HG02970 (cell line): Measurements from ENCODE around the gene PROX2.

Experiments used
- ATAC-seq: cut with Tn5 transposase; IDR thresholded peaks from one replicate; pipeline ENCODE4 v1.9.1; 2021; ENCODE audit warnings: mild to moderate bottlenecking, moderate library complexity, moderate number of reproducible peaks; ENCODE audit not compliant: unreplicated experiment, low FRiP score

Gene PROX2, protein sequence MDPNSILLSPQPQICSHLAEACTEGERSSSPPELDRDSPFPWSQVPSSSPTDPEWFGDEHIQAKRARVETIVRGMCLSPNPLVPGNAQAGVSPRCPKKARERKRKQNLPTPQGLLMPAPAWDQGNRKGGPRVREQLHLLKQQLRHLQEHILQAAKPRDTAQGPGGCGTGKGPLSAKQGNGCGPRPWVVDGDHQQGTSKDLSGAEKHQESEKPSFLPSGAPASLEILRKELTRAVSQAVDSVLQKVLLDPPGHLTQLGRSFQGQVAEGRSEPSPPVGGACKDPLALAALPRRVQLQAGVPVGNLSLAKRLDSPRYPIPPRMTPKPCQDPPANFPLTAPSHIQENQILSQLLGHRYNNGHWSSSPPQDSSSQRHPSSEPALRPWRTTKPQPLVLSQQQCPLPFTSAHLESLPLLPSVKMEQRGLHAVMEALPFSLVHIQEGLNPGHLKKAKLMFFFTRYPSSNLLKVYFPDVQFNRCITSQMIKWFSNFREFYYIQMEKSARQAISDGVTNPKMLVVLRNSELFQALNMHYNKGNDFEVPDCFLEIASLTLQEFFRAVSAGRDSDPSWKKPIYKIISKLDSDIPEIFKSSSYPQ

GRCh38 chr14:74875941-74876913 is at the start of gene PROX2:
Gene PROX2 (minus strand): TSS chr14:74876145. CDS start chr14:74863834, 12,311 bp downstream.
- ATAC-seq = no peak

DNA sequence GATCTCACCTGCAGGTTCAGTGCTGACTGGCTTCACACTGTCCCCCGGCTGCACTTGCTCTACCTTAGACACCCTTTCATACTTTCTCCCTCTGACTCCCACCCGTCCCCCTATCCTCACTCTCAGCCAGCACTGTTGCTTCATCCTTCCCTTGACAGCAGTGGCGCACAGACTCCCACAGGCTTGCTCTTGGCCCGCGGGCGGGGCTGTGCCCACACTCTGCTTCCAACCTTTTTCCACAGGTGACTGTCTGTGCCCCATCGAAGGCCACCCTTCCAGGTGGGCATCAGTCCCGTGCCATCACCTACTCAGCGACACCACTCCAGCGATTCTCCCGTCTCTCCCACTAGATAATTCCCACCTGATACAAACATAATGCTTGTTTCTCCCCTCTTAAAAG is 48.1 kb upstream of the PROX2 start:
- no peak for ATAC-seq

DNA sequence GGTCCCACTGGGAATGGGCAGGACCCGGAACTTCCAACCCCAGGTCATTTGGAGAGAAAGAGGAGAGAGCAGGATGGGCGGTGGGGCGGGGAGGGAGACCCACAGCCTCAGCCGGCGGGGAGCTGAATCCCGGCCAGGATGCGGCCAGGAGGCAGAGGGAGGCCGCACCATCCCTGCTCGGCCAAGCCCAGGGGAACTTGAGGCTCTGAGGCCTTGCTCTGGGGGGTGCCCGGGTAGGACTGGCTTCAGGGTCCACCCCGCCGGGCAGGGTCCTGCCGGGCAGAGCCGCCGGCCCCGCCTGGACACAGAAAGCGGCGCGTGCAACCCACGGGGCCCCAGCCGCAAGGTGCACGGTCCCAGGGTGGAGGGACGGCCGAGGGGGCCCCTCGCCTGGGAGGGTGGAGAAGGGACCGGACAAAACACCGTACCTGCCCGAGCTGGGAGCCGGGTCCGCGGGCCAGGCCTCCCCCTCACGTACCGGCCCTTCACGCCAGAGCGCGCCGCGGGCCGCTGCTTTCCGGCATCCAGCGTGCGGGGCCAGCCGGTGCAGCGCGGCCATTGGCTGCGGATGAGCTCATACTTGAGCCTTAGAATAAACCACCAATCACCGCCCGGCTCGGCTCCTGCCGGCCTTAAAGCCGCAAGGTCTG is 46.9 kb upstream of the PROX2 start, which contains the start of gene RPS6KL1:
TSS of gene RPS6KL1 (minus strand) at position 509 of the 650 bp plus-strand sequence. CDS start 1,719 bp downstream, outside the sequence.
- no peak for ATAC-seq

DNA sequence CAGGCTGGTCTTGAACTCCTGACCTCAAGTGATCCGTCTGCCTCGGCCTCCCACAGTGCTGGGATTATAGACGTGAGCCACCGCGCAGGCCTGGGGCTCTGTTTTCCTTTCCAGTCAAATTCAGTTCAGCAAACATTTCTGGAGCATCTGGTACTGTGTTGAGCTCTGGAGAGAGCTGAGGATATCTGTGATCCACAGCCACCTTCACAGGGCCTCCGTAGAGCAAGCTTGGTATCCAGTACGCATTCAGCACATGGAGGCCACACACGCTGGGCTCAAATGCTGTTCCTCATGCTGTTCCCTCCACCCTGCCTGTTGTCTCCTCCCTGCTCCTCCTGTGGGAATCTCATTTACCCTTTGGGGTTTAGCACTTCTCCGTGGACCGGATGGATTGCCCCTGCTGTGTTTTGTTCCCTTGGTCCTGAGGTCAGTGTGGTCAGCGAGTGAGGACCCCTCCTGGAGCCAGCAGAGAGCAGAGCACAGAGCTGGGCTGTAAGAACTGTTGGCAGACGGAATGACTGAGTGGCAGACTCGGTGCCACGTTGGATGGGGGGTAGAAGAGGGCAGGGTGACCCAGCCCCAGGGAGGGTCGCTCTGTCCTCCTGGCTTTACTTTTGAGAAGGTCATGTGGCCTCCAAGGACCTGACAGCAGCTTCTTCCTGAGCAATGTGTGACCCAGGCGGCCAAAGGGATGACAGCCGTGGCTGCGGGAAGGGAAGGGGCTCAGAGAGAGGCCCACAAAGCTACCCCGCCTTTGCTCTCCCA is 46.2 kb upstream of the PROX2 start:
- no peak for ATAC-seq

GRCh38 chr14:74921053-74921620 is 45.2 kb upstream of the PROX2 start:
- no peak for ATAC-seq

GRCh38 chr14:74920281-74920680 is 44.3 kb upstream of the PROX2 start:
- ATAC-seq = no peak

GRCh38 chr14:74919421-74920165 is 43.6 kb upstream of the PROX2 start:
- ATAC-seq = no peak

- ATAC-seq = no peak
These were observed 42.4 kb upstream of the PROX2 start for GRCh38 chr14:74918380-74918779.

- no peak for ATAC-seq
These were observed 41.7 kb upstream of the PROX2 start for GRCh38 chr14:74917646-74918081.

GRCh38 chr14:74917178-74917543 is 41.2 kb upstream of the PROX2 start:
- ATAC-seq = no peak

DNA sequence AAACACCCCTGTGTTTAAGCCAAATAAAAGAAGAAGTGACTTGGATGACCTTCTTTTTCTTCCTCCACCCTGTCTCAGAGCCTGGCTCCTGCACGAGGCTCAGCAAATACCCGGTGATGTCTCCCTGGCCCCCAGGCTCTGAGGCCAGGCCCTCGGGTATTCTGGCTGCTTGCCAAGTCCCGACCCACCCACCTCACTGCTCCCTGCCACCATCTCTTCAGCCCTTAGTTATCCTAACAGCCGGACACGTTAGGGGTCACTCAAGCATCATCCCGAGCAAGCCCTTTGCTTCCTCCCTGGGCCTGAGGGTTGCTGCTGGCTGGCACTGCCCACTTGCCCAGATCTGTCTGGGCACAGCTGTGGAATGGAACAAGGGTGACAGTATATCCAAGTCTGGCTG is 39.9 kb upstream of the PROX2 start:
- ATAC-seq = no peak

DNA sequence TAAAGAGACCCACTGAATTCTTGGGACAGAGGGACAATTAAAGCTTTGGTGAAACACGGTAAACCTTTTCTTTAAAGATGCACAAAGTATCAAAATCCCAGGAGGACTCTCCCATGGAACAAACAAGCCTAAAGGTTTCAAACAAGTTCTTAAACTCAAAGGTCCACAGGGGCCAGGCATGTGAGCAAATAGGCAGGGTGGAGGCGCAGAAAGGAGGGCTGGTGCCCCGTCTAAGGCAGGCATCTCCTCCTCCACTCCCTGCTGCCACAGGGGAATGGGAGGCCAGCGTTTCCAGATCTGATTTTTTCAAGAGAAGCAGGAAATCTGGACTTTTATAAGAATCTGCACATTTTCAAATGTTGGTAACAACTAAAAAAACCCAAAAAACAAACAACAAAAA is 39.5 kb upstream of the PROX2 start:
- no peak for ATAC-seq

GRCh38 chr14:74913986-74914573 is 38.1 kb upstream of the PROX2 start:
- ATAC-seq = no peak

DNA sequence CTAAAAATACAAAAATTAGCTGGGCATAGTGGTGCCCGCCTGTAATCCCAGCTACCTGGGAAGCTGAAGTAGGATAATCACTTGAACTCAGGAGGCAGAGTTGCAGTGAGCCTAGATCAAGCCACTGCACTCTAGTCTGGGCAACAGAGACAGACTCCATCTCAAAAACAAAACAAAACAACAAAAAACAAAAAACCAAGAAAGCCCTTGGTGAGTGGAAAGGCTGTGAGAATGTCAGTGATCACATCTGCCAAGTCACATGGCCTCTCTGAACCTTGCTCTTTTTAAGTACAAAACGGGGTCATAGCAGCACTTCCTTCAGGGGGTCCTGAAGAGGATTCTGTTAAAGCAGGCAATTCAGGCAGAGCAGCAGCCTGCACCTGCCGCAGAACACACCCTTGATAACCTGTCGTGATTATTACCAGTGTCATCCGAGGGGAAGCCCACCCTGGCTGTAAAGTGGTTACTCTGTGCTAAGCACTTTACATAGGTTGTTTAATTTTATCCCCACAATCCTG is 37.5 kb upstream of the PROX2 start:
- no peak for ATAC-seq

DNA sequence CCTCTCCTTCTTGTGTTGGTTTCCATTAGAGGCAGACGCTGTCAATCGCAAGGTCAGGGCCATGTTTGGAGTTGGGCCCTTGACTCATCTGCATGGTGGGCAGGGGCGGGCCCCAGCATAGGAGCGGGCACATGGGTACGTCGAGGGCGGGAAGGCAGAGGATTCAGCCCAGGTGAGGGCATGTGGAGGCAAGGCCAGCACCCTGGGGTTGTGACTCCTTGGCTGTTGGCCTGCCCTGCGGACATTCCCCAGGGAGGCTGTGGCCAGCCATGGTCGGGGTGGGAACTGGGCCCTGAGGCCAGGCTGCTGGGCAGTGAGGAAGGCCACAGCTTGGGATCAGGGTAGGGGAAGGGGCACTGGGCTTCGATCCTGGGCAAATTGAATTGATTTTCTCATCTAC is 36.9 kb upstream of the PROX2 start:
- ATAC-seq = no peak

DNA sequence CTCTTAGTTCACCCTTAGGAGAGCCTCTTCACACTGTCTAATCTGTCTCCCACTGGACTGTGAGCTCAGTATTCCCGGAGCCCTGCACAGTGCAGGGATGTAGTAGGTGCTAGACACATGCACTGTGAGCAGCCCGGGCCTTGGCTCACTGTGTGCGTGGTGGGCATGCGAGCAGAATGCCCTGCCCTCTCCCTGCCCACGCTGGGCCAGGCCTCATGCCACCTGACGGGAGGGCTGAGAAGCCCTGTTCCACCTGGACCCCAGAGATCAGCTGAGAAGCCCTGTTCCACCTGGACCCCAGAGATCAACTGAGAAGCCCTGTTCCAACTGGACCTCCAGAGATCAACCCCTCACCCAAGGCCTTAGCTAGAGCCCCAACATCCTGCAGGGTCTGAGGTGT is 36.2 kb upstream of the PROX2 start:
- no peak for ATAC-seq

GRCh38 chr14:74911704-74912103 is 35.8 kb upstream of the PROX2 start:
- ATAC-seq = no peak

DNA sequence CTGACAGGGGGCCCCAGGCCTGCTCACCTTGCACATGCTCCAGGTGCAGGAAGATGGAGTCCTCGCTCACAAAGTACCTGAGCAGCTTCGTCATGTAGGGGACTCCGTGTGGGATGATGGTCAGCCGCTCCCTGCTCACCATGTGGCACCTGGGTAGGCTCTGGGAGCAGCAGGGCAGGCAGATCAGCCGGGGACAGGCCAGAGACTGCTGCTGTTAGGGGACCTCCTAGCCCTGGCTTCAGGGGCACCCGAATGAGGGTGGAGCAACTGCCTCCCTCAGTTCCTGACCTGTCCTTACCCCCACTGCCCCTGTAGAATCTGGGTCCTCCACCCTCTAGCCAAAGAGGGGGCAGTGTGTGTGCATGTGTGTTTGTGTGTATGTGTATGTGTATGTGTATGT is 35.3 kb upstream of the PROX2 start:
- no peak for ATAC-seq
